NT2/D1 (cell line): ENCODE measurements around the gene MKLN1.
"Not testable (repeated sequence)": the region's sequence is repeated elsewhere in the genome, so short reads cannot be mapped to it uniquely, and the experiment has no call there.

ENCODE experiments used
- DNase-seq: peaks from one replicate; pipeline ENCODE4 v3.0.0-alpha.2; 2011; ENCODE audit warnings: low read depth, low spot score
- H3K27me3 ChIP-seq: 2 replicates; pipeline ENCODE4 v1.6.0; 2011; ENCODE audit warnings: mild to moderate bottlenecking; ENCODE audit not compliant: insufficient read length, insufficient read depth
- H3K36me3 ChIP-seq: 2 replicates; pipeline ENCODE4 v1.6.1; 2011; ENCODE audit warnings: mild to moderate bottlenecking, low read length, mixed read lengths; ENCODE audit not compliant: insufficient read depth, insufficient read length
- H3K4me1 ChIP-seq: 2 replicates; pipeline ENCODE4 v1.5.1; 2011; ENCODE audit not compliant: insufficient read depth, insufficient read length
- H3K4me3 ChIP-seq: 2 replicates; pipeline ENCODE4 v1.5.1; 2011; ENCODE audit warnings: low read depth; ENCODE audit not compliant: insufficient read length
- H3K9ac ChIP-seq: 2 replicates; pipeline ENCODE4 v1.6.0; 2011; ENCODE audit warnings: low read depth; ENCODE audit not compliant: insufficient read length
- H3K9me3 ChIP-seq: 2 replicates; pipeline ENCODE4 v1.5.1; 2011; ENCODE audit warnings: mild to moderate bottlenecking, low read length; ENCODE audit not compliant: insufficient read depth
- SUZ12 ChIP-seq: IDR thresholded peaks from 2 replicates; pipeline ENCODE4 v1.6.1; 2011; ENCODE audit not compliant: insufficient read length, insufficient read depth; ENCODE audit errors: extremely low read depth
- YY1 ChIP-seq: IDR thresholded peaks from 2 replicates; pipeline ENCODE4 v1.6.1; 2011; ENCODE audit not compliant: insufficient read length, insufficient read depth
- ZNF274 ChIP-seq: IDR thresholded peaks from 2 replicates; pipeline ENCODE4 v1.6.1; 2011; ENCODE audit warnings: mild to moderate bottlenecking, low read depth, low read length

Gene MKLN1

DNA sequence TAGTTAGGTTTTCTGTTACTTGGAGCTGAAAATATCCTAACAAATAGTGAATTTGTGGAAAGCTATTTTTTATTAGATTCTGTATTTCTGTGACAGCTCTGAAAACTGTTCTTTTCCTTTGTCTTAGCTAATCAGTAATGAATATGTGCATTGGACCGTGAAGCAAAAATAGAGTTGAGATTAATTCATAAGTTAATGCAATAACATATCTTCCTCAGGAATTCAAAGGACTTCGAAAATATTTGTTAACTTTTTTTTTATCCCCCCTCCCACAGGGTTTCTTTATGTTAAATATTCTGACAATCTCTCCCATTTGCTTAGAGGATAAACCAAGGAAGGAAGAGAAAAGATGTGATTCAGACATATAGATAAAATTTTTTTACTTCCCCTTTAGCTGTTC, 127.3 kb downstream of the MKLN1 start:
- no peaks in the 10 kb centered on the region for H3K27me3 ChIP-seq
- no peak overlapping the region for H3K4me3 ChIP-seq
- peaks cover 4% of the 10 kb centered on the region for H3K36me3 ChIP-seq
- no peak for DNase-seq
- no peaks in the 10 kb centered on the region for H3K4me1 ChIP-seq
- H3K9ac ChIP-seq: no peak overlapping the region
- TF ChIP-seq SUZ12 (no peak), YY1 (no peak), ZNF274 (no peak)
- H3K9me3 ChIP-seq: no peaks in the 10 kb centered on the region

DNA sequence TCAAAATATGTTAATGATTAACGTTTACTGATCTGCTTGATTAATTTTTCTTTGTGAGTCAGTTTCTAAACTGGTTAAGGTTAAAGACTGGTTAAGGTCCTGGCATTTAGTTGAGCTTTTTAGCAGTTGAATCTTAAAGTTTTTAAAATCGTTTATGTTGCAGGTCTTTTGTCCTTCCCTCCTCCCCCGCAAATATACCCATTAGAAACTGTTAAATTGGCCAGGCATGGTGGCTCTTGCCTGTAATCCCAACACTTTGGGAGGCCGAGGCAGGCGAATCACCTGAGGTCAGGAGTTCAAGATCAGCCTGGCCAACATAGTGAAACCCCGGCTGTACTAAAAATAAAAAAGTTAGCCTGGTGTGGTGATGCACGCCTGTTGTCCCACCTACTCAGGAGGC, 127.9 kb downstream of the MKLN1 start:
- Histone ChIP-seq H3K9me3 (no peaks in the 10 kb centered on the region), H3K36me3 (peaks cover 3% of the 10 kb centered on the region), H3K9ac (no peak overlapping the region), H3K4me3 (no peak overlapping the region), H3K4me1 (no peaks in the 10 kb centered on the region), H3K27me3 (no peaks in the 10 kb centered on the region)
- no peak for DNase-seq
- TF ChIP-seq YY1: no peak
- no peak for TF ChIP-seq SUZ12
- TF ChIP-seq ZNF274: no peak

DNA sequence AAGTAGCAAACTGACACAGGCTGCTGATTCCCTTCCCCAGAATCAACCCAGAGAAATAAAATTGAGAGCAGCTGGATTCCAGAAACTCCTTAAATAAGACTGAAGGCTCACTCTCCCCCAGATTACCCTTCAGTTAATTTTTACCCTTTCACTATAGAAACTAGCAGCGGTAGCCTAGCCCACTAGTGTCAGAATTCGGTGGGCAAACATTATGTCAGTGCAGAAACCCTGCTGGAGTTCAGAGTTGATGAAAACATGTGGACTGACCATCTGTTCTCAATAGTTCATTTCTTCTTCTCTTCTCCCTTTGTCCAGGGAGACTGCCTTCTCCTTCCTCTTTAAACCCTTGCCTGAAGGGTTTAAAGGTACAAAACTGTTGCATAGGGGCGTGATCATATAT, 128.7 kb downstream of the MKLN1 start:
- TF ChIP-seq ZNF274: no peak
- no peak for TF ChIP-seq YY1
- TF ChIP-seq SUZ12: no peak
- H3K36me3 ChIP-seq: peaks cover 3% of the 10 kb centered on the region
- no peaks in the 10 kb centered on the region for H3K9me3 ChIP-seq
- DNase-seq: no peak
- H3K27me3 ChIP-seq: no peaks in the 10 kb centered on the region
- no peak overlapping the region for H3K9ac ChIP-seq
- no peaks in the 10 kb centered on the region for H3K4me1 ChIP-seq
- no peak overlapping the region for H3K4me3 ChIP-seq

DNA sequence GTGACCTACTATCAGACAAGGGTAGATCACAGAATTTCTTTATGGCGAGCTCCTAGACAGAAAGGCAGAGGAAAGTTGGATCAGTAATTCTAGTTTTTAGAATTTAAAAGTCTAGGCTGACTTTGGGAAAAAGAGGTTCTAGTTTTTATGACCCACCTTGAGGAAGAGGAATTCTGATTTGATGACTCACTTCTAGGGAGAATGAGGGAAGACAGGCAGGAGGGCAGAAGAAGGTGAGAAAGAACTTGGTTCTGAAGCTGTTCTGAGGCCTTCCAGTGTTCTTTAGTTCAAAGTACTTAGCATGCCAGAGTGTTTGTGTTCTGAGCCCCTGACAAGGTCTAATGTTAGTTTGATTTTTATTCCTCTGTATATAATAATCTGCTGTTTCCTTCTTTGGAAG, 131.6 kb downstream of the MKLN1 start:
- H3K4me1 ChIP-seq: no peaks in the 10 kb centered on the region
- peaks cover 10% of the 10 kb centered on the region for H3K36me3 ChIP-seq
- H3K27me3 ChIP-seq: no peaks in the 10 kb centered on the region
- H3K9ac ChIP-seq: no peak overlapping the region
- TF ChIP-seq YY1 (no peak), SUZ12 (no peak), ZNF274 (no peak)
- no peaks in the 10 kb centered on the region for H3K9me3 ChIP-seq
- DNase-seq: no peak
- no peak overlapping the region for H3K4me3 ChIP-seq

DNA sequence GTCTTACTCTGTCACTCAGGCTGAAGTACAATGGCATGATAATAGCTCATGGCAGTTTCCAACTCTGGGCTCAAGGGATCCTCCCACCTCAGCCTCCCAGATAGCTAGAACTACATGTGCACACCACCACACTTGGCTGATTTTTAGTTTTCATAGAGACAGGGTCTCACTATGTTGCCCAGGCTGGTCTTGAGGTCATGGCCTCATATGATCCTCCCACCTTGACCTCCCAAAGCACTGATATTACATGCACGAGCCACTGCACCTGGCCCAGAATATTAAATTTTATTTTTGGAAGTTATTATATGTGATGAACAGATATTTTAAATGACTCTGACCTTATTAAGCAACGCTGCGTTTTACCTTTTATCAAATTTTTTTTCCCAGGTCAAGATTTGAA, 134.4 kb downstream of the MKLN1 start:
- Histone ChIP-seq H3K4me3 (no peak overlapping the region), H3K27me3 (no peaks in the 10 kb centered on the region), H3K4me1 (no peaks in the 10 kb centered on the region), H3K9ac (no peak overlapping the region), H3K36me3 (peaks cover 23% of the 10 kb centered on the region), H3K9me3 (no peaks in the 10 kb centered on the region)
- DNase-seq: no peak
- TF ChIP-seq ZNF274 (no peak), SUZ12 (no peak), YY1 (no peak)

DNA sequence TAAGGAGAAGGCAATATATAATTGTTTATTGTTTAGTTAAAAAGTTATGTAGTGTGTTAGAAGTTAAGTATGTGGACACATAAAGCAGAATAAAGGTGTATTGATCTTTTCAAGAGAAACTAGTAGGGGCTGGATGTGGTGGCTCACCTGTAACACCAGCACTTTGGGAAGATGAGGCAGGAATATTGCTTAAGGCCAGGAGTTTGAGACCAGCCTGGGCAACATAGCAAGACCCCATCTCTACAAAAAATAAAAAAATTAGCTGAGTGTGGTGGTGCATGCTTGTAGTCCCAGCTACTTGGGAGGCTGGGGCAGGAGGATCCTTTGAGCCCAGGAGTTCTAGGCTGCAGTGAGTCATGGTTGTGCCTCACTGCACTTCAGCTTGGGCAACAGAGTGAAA, 135.0 kb downstream of the MKLN1 start:
- H3K9ac ChIP-seq, H3K27me3 ChIP-seq, H3K4me3 ChIP-seq, H3K4me1 ChIP-seq, DNase-seq, H3K9me3 ChIP-seq: not testable (repeated sequence)
- peaks cover 27% of the 10 kb centered on the region for H3K36me3 ChIP-seq

DNA sequence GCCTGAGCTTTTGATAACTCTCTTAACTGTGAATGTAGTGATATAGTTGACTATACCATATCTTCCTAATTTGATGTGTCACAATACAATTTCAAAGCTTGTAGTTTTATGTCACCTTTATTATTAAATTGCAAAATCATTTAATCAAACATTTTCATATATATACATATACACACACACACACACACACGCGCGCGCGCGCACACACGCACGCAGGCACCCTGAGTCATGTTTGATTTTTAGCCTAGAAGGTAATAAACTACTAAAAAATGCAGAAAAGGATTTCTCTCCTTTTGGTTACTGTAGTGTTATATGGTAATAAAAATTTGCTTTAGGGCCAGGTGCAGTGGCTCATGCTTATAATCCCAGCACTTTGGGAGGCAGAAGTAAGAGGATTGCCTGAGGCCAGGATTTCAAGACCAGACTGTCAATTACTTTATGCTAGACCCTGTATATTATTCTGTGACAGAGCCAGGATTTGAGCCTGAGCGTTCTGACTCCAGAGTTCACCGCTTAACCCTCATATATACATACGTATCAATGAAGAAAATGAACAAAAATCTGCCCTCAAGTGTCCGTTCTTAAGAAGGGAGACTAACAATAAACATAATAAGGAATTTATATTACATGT, 139.2 kb downstream of the MKLN1 start:
- no peak for DNase-seq
- peaks cover 54% of the 10 kb centered on the region for H3K36me3 ChIP-seq
- TF ChIP-seq SUZ12: no peak
- TF ChIP-seq YY1: no peak
- no peaks in the 10 kb centered on the region for H3K27me3 ChIP-seq
- no peaks in the 10 kb centered on the region for H3K9me3 ChIP-seq
- no peak overlapping the region for H3K4me3 ChIP-seq
- H3K4me1 ChIP-seq: no peaks in the 10 kb centered on the region
- no peak overlapping the region for H3K9ac ChIP-seq

DNA sequence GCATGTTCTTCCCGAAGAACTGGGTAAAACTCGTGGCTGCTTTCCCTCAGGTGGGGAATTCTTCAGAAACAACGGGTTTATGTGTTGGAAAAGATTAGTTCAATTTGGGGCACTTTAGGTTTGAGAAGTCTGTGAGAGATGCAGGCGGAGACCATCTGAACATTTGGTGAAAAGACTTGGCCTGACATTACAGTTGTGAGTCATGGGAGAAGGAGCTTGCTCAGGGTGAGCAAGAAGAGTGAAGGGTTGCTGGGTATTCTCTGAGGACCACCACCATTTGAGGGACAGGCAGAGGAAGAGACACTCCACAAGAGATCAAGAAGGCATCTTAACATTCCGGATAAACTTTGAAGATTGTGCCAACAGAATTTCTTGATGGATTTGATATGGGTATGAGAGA, 140.1 kb downstream of the MKLN1 start:
- no peak for TF ChIP-seq SUZ12
- TF ChIP-seq ZNF274: no peak
- TF ChIP-seq YY1: no peak
- Histone ChIP-seq H3K4me3 (no peak overlapping the region), H3K36me3 (peaks cover 54% of the 10 kb centered on the region), H3K9ac (no peak overlapping the region), H3K9me3 (no peaks in the 10 kb centered on the region), H3K27me3 (no peaks in the 10 kb centered on the region), H3K4me1 (no peaks in the 10 kb centered on the region)
- no peak for DNase-seq
